HEK293 (cell line): ENCODE measurements around the gene DPCD.

Source experiments
- BCL11B ChIP-seq: fragments of 450-650 bp; formaldehyde crosslinking; IDR thresholded peaks from 2 replicates; pipeline ENCODE4 v1.5.1; 2016; ENCODE audit warnings: low read depth, missing biosample characterization, missing genetic modification characterization
- BCL6B ChIP-seq: fragments of 450-650 bp; formaldehyde crosslinking; IDR thresholded peaks from 2 replicates; pipeline ENCODE4 v1.5.1; 2017; ENCODE audit warnings: missing biosample characterization, missing genetic modification characterization
- FEZF1 ChIP-seq: fragments of 450-650 bp; formaldehyde crosslinking; IDR thresholded peaks from 2 replicates; pipeline ENCODE4 v1.5.1; 2016; ENCODE audit warnings: missing biosample characterization, missing genetic modification characterization
- GLI4 ChIP-seq: fragments of 450-650 bp; formaldehyde crosslinking; IDR thresholded peaks from 2 replicates; pipeline ENCODE4 v1.5.1; 2016; ENCODE audit warnings: missing biosample characterization, missing genetic modification characterization
- KLF7 ChIP-seq: fragments of 450-650 bp; formaldehyde crosslinking; IDR thresholded peaks from 2 replicates; pipeline ENCODE4 v1.5.1; 2016; ENCODE audit warnings: missing biosample characterization, missing genetic modification characterization, borderline replicate concordance
- MZF1 ChIP-seq: fragments of 450-650 bp; formaldehyde crosslinking; IDR thresholded peaks from 2 replicates; pipeline ENCODE4 v1.5.1; 2017; ENCODE audit warnings: missing biosample characterization, missing genetic modification characterization, borderline replicate concordance
- OVOL3 ChIP-seq: fragments of 450-650 bp; formaldehyde crosslinking; IDR thresholded peaks from 2 replicates; pipeline ENCODE4 v1.5.1; 2016; ENCODE audit warnings: missing biosample characterization, missing genetic modification characterization
- RBAK ChIP-seq: fragments of 450-650 bp; formaldehyde crosslinking; IDR thresholded peaks from 2 replicates; pipeline ENCODE4 v1.5.1; 2016; ENCODE audit warnings: missing biosample characterization, missing genetic modification characterization
- YY1 ChIP-seq: fragments of 450-650 bp; formaldehyde crosslinking; IDR thresholded peaks from 2 replicates; pipeline ENCODE4 v1.5.1; 2018; ENCODE audit warnings: missing biosample characterization, missing genetic modification characterization
- ZBTB21 ChIP-seq: fragments of 450-650 bp; formaldehyde crosslinking; IDR thresholded peaks from 2 replicates; pipeline ENCODE4 v1.5.1; 2017; ENCODE audit warnings: missing biosample characterization, missing genetic modification characterization
- ZNF112 ChIP-seq: fragments of 450-650 bp; formaldehyde crosslinking; IDR thresholded peaks from 2 replicates; pipeline ENCODE4 v1.5.0; 2017; ENCODE audit warnings: missing biosample characterization, missing genetic modification characterization
- ZNF121 ChIP-seq: fragments of 450-650 bp; formaldehyde crosslinking; IDR thresholded peaks from 2 replicates; pipeline ENCODE4 v1.5.1; 2016; ENCODE audit warnings: missing biosample characterization, missing genetic modification characterization
- ZNF16 ChIP-seq: fragments of 450-650 bp; formaldehyde crosslinking; IDR thresholded peaks from 2 replicates; pipeline ENCODE4 v1.5.1; 2016; ENCODE audit warnings: low read depth, missing biosample characterization, missing genetic modification characterization
- ZNF175 ChIP-seq: fragments of 450-650 bp; formaldehyde crosslinking; IDR thresholded peaks from 2 replicates; pipeline ENCODE4 v1.5.1; 2016; ENCODE audit warnings: missing biosample characterization, missing genetic modification characterization
- ZNF302 ChIP-seq: fragments of 450-650 bp; formaldehyde crosslinking; IDR thresholded peaks from 2 replicates; pipeline ENCODE4 v1.5.1; 2016; ENCODE audit warnings: missing biosample characterization, missing genetic modification characterization, low read depth
- ZNF311 ChIP-seq: fragments of 450-650 bp; formaldehyde crosslinking; IDR thresholded peaks from 2 replicates; pipeline ENCODE4 v1.5.1; 2017; ENCODE audit warnings: missing biosample characterization, missing genetic modification characterization, borderline replicate concordance
- ZNF350 ChIP-seq: fragments of 450-650 bp; formaldehyde crosslinking; IDR thresholded peaks from 2 replicates; pipeline ENCODE4 v1.5.0; 2017; ENCODE audit warnings: missing biosample characterization, mild to moderate bottlenecking, missing genetic modification characterization
- ZNF404 ChIP-seq: fragments of 450-650 bp; formaldehyde crosslinking; IDR thresholded peaks from 2 replicates; pipeline ENCODE4 v1.5.1; 2017; ENCODE audit warnings: missing biosample characterization, missing genetic modification characterization
- ZNF416 ChIP-seq: fragments of 450-650 bp; formaldehyde crosslinking; IDR thresholded peaks from 2 replicates; pipeline ENCODE4 v1.5.1; 2016; ENCODE audit warnings: missing biosample characterization, missing genetic modification characterization
- ZNF426 ChIP-seq: fragments of 450-650 bp; formaldehyde crosslinking; IDR thresholded peaks from 2 replicates; pipeline ENCODE4 v1.5.1; 2017; ENCODE audit warnings: missing biosample characterization, missing genetic modification characterization, mild to moderate bottlenecking, inconsistent platforms, moderate library complexity
- ZNF510 ChIP-seq: fragments of 450-650 bp; formaldehyde crosslinking; IDR thresholded peaks from 2 replicates; pipeline ENCODE4 v1.5.1; 2018; ENCODE audit warnings: mild to moderate bottlenecking, missing genetic modification characterization, missing biosample characterization; ENCODE audit not compliant: insufficient replicate concordance
- ZNF544 ChIP-seq: fragments of 450-650 bp; formaldehyde crosslinking; IDR thresholded peaks from 2 replicates; pipeline ENCODE4 v1.5.0; 2017; ENCODE audit warnings: missing biosample characterization, missing genetic modification characterization
- ZNF560 ChIP-seq: fragments of 450-650 bp; formaldehyde crosslinking; IDR thresholded peaks from 2 replicates; pipeline ENCODE4 v1.5.1; 2017; ENCODE audit warnings: missing biosample characterization, missing genetic modification characterization, borderline replicate concordance
- ZNF585B ChIP-seq: fragments of 450-650 bp; formaldehyde crosslinking; IDR thresholded peaks from 2 replicates; pipeline ENCODE4 v1.5.1; 2016; ENCODE audit warnings: missing biosample characterization, missing genetic modification characterization
- ZNF645 ChIP-seq: fragments of 450-650 bp; formaldehyde crosslinking; IDR thresholded peaks from 2 replicates; pipeline ENCODE4; 2016; ENCODE audit warnings: missing biosample characterization, missing genetic modification characterization
- ZNF654 ChIP-seq: fragments of 450-650 bp; formaldehyde crosslinking; IDR thresholded peaks from 2 replicates; pipeline ENCODE4 v1.5.1; 2016; ENCODE audit warnings: low read depth, missing biosample characterization, missing genetic modification characterization
- ZNF670 ChIP-seq: fragments of 450-650 bp; formaldehyde crosslinking; IDR thresholded peaks from 2 replicates; pipeline ENCODE4 v1.5.1; 2016; ENCODE audit warnings: missing biosample characterization, missing genetic modification characterization, low read depth
- ZSCAN30 ChIP-seq: fragments of 450-650 bp; IDR thresholded peaks from 2 replicates; pipeline ENCODE4 v1.5.1; 2018; ENCODE audit warnings: missing biosample characterization, mild to moderate bottlenecking, missing genetic modification characterization, moderate library complexity
- TF ChIP-seq, protein P1 (sequence below): fragments of 450-650 bp; formaldehyde crosslinking; IDR thresholded peaks from 2 replicates; pipeline ENCODE4 v1.5.1; 2016; ENCODE audit warnings: missing biosample characterization, missing genetic modification characterization
- TF ChIP-seq, protein P2 (sequence below): fragments of 450-650 bp; formaldehyde crosslinking; IDR thresholded peaks from 2 replicates; pipeline ENCODE4 v1.5.1; 2016; ENCODE audit warnings: missing biosample characterization, missing genetic modification characterization
- TF ChIP-seq, protein P3 (sequence below): fragments of 450-650 bp; formaldehyde crosslinking; IDR thresholded peaks from 2 replicates; pipeline ENCODE4 v1.5.1; 2016; ENCODE audit warnings: missing biosample characterization, missing genetic modification characterization, low read depth

The DPCD gene

GRCh38 chr10:101569622-101570427 lies 18.3 kb upstream of the DPCD start (continued):
- peak; percentile 96 for TF ChIP-seq KLF7
- TF ChIP-seq FEZF1, result no peak
- TF ChIP-seq, protein P1, sequence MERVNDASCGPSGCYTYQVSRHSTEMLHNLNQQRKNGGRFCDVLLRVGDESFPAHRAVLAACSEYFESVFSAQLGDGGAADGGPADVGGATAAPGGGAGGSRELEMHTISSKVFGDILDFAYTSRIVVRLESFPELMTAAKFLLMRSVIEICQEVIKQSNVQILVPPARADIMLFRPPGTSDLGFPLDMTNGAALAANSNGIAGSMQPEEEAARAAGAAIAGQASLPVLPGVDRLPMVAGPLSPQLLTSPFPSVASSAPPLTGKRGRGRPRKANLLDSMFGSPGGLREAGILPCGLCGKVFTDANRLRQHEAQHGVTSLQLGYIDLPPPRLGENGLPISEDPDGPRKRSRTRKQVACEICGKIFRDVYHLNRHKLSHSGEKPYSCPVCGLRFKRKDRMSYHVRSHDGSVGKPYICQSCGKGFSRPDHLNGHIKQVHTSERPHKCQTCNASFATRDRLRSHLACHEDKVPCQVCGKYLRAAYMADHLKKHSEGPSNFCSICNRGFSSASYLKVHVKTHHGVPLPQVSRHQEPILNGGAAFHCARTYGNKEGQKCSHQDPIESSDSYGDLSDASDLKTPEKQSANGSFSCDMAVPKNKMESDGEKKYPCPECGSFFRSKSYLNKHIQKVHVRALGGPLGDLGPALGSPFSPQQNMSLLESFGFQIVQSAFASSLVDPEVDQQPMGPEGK, result peak; percentile 93
- no peak for TF ChIP-seq YY1
- TF ChIP-seq GLI4, result 0 out of 2 replicates have a peak, but pooled peaks have one; percentile 51
- no peak for TF ChIP-seq ZNF112
- peak; percentile 74 for TF ChIP-seq ZNF654 (tag by site-specific recombination)
- TF ChIP-seq ZNF404 (tag by site-specific recombination), result no peak
- TF ChIP-seq ZNF585B (tag by site-specific recombination), result no peak
- 0 out of 2 replicates have a peak, but pooled peaks have one; percentile 41 for TF ChIP-seq ZNF645 (tag by site-specific recombination)
- no peak for TF ChIP-seq ZNF175
- peak; percentile 80; the same call in 1 of the 2 replicates for TF ChIP-seq BCL11B (tag by site-specific recombination)
- no peak for TF ChIP-seq ZNF510 (tag by site-specific recombination)
- no peak for TF ChIP-seq OVOL3 (tag by site-specific recombination)
- no peak for TF ChIP-seq BCL6B (tag by site-specific recombination)
- TF ChIP-seq ZNF350, result no peak
- TF ChIP-seq ZNF560 (tag by site-specific recombination), result no peak
- no peak for TF ChIP-seq ZNF16 (tag by site-specific recombination)
- no peak for TF ChIP-seq ZNF302 (tag by site-specific recombination)
- TF ChIP-seq RBAK (tag by site-specific recombination), result no peak
- no peak for TF ChIP-seq ZNF311
- TF ChIP-seq ZNF121 (tag by site-specific recombination), result no peak
- no peak for TF ChIP-seq ZNF426 (tag by site-specific recombination)
- TF ChIP-seq MZF1 (tag by site-specific recombination), result no peak
- TF ChIP-seq ZNF670, result no peak
- TF ChIP-seq ZNF544 (tag by site-specific recombination), result no peak
- TF ChIP-seq, protein P2, sequence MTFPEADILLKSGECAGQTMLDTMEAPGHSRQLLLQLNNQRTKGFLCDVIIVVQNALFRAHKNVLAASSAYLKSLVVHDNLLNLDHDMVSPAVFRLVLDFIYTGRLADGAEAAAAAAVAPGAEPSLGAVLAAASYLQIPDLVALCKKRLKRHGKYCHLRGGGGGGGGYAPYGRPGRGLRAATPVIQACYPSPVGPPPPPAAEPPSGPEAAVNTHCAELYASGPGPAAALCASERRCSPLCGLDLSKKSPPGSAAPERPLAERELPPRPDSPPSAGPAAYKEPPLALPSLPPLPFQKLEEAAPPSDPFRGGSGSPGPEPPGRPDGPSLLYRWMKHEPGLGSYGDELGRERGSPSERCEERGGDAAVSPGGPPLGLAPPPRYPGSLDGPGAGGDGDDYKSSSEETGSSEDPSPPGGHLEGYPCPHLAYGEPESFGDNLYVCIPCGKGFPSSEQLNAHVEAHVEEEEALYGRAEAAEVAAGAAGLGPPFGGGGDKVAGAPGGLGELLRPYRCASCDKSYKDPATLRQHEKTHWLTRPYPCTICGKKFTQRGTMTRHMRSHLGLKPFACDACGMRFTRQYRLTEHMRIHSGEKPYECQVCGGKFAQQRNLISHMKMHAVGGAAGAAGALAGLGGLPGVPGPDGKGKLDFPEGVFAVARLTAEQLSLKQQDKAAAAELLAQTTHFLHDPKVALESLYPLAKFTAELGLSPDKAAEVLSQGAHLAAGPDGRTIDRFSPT (tag by site-specific recombination), result peak; percentile 85
- TF ChIP-seq, protein P3, sequence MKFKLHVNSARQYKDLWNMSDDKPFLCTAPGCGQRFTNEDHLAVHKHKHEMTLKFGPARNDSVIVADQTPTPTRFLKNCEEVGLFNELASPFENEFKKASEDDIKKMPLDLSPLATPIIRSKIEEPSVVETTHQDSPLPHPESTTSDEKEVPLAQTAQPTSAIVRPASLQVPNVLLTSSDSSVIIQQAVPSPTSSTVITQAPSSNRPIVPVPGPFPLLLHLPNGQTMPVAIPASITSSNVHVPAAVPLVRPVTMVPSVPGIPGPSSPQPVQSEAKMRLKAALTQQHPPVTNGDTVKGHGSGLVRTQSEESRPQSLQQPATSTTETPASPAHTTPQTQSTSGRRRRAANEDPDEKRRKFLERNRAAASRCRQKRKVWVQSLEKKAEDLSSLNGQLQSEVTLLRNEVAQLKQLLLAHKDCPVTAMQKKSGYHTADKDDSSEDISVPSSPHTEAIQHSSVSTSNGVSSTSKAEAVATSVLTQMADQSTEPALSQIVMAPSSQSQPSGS (tag by site-specific recombination), result no peak
- no peak for TF ChIP-seq ZNF416 (tag by site-specific recombination)
- peak; percentile 62; the same call in 1 of the 2 replicates for TF ChIP-seq ZSCAN30 (tag by site-specific recombination)
- TF ChIP-seq ZBTB21 (tag by site-specific recombination), result no peak
